ENCODE measurements around the gene SLC39A9.

The SLC39A9 gene

DNA sequence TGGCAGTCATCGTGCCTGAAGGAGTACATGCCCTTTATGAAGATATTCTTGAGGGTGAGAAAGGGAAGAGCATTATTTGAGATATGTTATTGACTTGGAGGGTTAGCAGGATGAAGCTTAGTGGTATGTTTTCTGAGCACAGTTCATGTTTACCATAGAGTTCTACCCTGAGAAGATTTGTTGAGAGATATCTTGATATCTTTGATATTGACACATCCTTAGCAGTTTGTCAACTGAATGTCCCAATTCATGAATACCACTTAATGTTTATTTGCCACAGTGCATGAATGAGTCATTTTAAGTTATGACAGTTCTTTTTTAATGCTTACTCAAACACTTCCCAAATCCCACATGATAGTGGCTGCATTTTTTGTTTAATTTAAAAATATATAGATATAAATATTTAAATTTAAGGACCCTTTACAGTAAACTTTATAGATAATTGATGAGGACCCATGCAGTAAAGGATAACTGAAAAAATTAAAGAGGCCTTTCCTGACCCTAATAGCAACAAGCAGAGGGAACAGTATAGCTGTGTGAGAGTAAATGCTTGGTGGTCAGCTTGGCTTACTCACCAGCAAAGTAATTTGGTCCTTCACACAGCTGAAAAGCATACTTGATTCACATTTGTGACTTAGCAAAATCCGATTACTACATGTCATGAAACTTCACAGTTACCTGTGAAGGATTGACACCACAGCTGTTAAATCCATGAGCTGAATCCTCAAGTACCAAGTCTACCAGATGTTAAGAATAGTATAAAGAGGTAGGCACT, 25.8 kb downstream of the SLC39A9 start:
- FAIRE-seq (no peak), DNase-seq (ENCODE audit: low spot score) (no peak)

DNA sequence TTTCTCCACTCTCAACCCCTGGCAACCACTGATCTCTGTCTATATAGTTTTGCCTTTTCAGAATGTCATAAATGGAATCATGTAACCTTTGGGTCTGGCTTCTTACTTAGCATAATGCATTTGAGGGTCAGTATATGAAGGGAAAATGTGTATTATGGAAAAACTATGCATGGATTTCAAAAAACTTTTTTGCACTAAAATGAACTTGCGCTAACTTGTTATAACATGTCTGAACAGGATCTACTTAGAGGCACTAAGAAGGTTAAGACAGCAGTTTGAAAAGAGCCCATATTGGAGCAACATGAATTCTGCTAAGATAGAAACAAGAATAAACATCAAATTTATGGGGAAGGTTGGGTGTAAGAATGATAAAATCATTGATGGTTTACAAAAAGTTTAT, 29.1 kb downstream of the SLC39A9 start:
- DNase-seq (ENCODE audit: low spot score) (no peak), FAIRE-seq (no peak)

DNA sequence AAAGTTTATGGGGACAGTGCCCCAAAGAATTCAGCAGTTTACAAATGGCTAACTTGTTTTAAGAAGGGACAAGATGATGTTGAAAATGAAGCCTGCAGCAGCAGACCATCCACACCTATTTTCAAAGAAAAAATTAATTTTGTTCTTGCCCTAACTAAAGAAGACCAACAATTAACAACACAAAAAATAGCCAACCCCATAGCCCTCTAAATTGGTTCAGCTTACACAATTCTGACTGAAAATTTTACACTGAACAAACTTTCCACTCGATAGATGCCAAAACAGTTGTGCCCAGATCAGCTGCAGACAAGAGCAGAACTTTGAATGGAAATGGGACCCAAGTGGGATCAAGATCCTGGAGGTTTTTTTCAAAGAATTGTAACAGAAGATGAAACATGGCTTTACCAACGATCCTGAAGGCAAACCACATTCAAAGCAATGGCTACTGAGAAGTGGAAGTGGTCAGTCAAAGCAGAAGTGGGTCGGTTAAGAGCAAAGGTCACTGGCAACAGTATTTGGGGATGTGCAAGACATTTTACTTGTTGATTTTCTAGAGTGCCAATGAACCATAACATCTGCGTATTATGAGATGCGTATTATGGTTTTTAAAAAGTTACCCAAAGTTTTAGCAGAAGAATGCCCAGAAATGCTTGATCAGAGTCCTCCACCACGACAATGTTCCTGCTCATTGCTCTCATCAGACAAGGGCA, 30.0 kb downstream of the SLC39A9 start:
- FAIRE-seq = no peak
- no peak for DNase-seq (ENCODE audit: low spot score)

DNA sequence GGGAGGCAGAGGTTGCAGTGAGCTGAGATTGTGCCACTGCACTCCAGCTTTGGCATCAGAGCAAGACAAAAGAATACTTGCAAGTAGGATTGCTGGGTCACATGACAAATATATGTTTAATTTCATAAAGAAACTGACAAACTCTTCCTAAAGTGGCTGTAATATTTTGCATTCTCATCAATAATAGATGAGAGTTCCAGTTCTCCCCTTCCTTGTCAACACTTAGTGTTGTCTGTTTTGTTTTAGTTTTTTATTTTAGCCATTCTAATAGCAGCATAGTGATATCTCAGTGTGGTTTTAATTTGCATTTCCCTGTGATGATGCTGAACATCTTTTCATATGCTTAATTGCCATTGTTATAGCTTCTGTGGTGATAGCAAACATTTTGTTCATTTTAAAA, 31.2 kb downstream of the SLC39A9 start:
- DNase-seq (ENCODE audit: low spot score) (no peak), FAIRE-seq (no peak)

DNA sequence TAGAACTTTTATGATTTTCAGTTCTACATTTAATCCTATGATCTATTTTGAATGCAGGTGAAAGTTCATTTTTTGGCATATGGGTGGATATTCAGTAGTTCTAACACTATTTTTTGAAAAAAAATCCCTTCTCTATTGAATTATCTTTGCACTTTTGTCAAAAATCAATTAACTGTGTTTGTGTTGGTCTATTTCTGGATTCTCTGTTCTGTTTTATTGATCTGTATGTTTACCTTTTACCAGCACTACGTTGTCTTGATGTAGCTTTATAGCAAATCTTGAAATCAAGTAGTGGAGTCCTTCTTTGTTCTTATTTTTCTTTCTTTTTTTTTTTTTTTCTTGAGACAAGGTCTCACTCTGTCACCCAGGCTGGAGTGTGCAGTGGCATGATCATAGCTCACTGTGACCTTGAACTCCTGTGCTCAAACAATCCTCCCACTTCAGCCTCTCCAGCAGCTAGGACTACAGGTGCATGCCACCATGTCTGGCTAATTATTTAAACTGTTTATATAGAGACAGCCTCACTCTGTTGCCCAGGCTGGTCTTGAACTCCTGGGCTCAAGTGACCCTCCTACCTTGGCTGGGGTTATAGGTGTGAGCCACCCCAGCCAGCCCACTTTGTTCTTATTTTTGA, 31.9 kb downstream of the SLC39A9 start:
- no peak for DNase-seq (ENCODE audit: low spot score)
- no peak for FAIRE-seq

DNA sequence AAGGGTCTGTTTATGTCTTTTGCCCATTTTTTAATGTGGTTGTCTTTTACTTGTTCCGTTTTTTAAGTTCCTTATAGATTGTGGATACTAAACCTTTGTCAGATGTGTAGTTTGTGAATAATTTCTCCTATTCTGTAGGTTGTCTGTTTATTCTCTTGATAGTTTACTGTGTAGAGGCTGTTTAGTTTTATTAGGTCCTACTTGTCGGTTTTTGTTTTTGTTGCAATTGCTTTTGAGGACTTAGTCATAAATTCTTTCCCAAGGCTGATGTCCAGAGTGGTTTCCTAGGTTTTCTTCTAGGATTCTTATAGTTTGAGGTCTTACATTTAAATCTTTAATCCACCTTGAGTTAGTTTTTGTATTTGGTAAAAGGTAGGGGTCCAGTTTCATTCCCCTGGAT, 33.9 kb downstream of the SLC39A9 start:
- no peak for FAIRE-seq
- no peak for DNase-seq (ENCODE audit: low spot score)

DNA sequence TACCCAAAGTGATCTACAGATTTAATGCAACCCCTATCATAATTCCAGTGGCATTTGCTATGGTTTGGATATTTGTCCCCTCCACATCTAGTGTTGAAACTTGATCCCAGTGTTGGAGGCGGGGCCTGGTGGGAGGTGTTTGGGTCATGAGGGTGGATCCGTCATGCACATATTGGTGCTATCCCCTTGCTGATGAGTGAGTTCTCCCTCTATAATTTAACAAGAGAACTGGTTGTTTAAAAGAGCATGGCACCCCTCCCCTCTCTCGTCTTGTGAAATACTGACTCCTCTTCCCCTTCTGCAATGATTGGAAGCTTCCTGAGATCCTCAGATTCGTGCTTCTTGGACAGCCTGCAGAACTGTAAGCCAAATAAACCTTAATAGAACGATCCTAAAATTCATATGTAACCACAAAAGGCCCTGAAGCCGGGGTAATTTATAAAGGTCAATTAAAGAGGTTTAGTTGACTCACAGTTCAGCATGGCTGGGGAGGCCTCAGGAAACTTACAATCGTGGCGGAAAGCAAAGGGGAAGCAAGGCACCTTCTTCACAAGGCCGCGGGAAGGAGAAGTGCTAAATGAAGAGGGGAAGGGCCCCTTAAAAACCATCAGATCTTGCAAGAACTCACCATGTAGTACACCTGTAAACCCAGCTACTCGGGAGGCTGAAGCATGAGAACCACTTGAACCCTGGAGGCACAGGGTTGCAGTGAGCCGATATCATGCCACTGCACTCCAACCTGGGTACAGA, 41.2 kb downstream of the SLC39A9 start:
- DNase-seq (ENCODE audit: low spot score) (no peak), FAIRE-seq (no peak)

DNA sequence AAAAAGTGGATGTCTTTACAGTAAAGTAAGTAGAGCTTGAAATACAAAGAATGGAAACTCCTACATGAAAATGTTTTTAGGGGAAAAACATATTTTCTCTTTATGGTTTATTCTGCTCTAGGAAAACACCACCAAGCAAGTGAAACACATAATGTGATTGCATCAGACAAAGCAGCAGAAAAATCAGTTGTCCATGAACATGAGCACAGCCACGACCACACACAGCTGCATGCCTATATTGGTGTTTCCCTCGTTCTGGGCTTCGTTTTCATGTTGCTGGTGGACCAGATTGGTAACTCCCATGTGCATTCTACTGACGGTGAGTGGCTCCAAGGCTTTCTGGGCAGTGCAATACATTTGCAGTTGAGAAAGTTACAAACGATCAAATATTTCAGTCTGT, 43.5 kb downstream of the SLC39A9 start:
- DNase-seq (ENCODE audit: low spot score) (no peak), FAIRE-seq (no peak)

DNA sequence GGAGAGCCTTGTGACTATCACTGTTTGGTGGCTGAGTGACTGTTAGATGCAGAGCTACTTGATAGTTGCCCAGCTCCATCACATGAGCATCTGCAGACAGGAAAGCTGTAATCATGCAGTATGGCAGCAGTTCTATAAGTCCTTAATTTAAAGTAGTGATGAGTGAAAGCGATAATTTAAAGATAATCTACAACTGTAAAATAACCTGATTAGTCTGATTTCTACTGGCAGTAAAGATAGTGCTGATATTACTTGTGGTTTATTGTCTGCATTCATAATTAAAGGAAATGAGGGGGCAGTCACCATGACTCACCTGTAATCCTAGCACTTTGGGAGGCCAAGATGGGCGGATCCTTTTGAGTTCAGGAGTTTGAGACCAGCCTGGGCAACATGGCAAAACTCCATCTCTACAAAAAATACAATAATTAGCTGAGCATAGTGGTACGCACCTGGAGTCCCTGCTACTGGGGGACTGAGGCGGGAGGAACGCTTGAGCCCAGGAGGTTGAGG, 44.9 kb downstream of the SLC39A9 start:
- DNase-seq (ENCODE audit: low spot score) (no peak), FAIRE-seq (no peak)

DNA sequence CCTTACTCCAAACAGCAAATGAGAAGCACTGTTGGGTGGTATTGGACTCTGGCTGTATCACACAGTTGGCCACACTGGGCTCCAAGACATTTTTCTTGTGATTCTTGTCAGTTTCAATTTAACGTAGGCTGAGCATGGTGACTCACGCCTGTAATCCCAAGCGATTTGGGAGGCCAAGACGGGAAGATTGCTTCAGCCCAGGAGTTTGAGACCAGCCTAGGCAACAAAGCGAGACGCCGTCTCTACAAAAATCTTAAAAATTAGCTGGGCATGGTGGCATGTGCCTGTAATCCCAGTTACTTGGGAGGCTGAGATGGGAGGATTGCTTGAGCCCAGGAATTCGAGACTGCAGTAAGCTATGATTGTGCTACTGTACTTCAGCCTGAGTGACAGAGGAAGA, 50.7 kb downstream of the SLC39A9 start:
- FAIRE-seq (no peak), DNase-seq (ENCODE audit: low spot score) (no peak)

DNA sequence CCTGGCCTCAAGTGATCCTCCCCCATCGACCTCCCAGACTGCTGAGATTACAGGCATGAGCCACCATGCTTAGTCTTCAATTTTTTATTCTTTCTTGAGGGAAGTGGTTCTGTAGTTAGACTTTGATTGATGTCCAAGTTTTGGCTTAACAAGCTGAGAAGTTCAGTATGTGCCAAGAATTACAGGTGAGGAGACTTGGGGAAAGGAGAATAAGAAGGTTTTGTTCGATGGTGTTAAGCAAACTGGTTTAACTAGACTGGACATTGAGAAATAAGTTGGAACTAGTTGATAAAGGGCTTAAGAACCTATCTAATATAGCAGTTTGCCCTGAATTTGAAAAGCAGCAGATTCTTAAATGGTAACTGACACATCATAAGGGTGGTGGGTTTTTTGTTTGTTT, 53.4 kb downstream of the SLC39A9 start:
- no peak for FAIRE-seq

DNA sequence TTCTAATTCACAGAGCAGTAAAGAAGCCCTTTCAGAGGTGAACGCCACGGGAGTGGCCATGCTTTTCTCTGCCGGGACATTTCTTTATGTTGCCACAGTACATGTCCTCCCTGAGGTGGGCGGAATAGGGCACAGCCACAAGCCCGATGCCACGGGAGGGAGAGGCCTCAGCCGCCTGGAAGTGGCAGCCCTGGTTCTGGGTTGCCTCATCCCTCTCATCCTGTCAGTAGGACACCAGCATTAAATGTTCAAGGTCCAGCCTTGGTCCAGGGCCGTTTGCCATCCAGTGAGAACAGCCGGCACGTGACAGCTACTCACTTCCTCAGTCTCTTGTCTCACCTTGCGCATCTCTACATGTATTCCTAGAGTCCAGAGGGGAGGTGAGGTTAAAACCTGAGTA, 59.9 kb downstream of the SLC39A9 start:
- no peak for FAIRE-seq
- no peak for DNase-seq (ENCODE audit: low spot score)

More for the DNA sequence above, 53.4 kb downstream of the SLC39A9 start:
- no peak for DNase-seq (ENCODE audit: low spot score)

DNA sequence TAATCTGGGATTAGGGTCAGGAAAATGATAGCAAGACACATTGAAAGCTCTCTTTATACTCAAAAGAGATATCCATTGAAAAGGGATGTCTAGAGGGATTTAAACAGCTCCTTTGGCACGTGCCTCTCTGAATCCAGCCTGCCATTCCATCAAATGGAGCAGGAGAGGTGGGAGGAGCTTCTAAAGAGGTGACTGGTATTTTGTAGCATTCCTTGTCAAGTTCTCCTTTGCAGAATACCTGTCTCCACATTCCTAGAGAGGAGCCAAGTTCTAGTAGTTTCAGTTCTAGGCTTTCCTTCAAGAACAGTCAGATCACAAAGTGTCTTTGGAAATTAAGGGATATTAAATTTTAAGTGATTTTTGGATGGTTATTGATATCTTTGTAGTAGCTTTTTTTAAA, 60.6 kb downstream of the SLC39A9 start:
- FAIRE-seq = no peak
- DNase-seq (ENCODE audit: low spot score) = no peak

DNA sequence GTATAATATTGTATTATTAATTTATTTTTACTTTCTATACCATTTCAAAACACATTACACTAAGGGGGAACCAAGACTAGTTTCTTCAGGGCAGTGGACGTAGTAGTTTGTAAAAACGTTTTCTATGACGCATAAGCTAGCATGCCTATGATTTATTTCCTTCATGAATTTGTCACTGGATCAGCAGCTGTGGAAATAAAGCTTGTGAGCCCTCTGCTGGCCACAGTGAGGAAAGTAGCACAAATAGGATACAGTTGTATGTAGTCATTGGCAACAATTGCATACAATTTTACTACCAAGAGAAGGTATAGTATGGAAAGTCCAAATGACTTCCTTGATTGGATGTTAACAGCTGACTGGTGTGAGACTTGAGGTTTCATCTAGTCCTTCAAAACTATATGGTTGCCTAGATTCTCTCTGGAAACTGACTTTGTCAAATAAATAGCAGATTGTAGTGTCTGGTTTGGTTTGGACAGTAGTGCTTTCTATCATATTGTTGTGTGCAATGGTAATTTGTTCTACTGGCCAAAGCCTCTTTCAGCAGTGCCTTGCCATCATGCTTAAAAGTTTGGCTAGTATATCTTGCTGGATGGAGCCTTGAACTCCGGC, 61.7 kb downstream of the SLC39A9 start:
- DNase-seq (ENCODE audit: low spot score) (peak; percentile 67), FAIRE-seq (no peak)

DNA sequence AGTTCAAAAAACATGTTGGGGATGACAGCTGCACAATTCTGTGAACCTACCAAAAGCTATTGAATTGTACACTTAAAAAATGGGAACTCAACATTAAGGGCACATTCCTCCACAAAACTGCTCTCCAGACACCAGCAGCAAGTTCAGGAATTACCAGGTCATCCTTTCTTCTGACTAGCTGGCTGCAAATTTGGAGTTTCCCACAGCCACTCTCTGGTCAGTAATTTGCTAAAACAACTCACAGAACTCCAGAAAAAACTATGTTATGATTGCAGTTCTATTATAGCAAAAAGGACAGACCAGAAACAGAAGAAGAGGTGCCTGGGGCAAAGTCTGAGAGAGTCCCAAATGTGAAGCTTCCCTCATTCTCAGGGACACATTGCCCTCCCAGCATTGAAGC, 65.9 kb downstream of the SLC39A9 start:
- DNase-seq (ENCODE audit: low spot score) = no peak
- FAIRE-seq = no peak

DNA sequence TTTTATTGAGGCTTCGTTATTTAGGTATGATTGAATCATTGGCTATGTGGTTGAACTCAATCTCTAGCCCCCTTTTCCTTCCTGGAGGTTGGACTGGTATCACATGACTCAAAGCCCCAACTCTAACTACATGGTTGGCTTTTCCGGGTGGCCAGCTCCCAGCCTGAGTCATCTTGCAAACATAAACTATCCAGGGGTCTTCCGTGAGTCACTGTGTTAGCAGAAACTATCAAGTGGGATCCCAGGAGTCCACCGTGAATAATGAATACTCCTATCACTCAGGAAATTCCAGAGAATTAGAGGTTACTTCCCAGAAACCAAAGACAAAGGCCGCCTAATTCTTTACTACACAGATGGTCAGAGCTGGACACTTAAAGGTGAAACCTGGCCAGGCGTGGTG, 66.3 kb downstream of the SLC39A9 start:
- FAIRE-seq = peak; percentile 90
- DNase-seq (ENCODE audit: low spot score) = peak; percentile 88

DNA sequence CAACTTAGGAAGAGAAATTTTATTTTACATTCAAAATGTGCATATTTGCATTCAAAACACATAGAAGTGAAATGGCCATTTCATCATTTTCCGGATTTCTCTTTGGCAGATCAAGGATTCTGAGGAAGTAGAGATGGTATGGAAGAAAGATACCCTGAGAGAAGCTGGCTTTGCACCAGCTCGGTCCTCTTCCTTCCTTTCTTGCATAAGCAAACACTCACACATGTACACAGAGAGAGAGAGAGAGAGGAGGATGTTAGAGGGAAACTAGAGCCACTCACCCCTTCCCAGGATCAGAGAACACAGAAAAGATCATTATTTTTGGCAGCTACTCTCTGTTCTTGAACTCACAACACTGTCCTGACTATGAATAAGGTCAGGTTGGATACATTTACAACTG, 70.5 kb downstream of the SLC39A9 start:
- FAIRE-seq (no peak), DNase-seq (ENCODE audit: low spot score) (no peak)

DNA sequence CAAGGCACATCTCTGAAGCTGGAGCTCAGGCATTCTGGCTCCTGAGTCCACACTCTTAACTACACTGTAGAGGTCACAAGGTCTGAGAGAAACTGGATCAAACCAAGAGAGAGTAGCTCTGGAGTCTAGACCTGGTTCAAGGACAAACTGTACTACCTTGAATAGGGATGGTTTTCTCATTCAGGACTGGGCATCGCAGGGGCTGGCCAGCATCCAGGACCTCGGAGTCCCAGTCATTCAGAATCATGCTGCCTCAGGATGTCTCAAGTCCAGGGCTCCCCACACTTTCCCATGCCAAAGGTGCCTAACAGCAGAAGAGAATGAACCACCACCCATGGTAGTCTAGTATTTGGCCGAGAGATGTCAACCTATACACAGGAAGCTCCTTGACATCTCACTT, 72.9 kb downstream of the SLC39A9 start:
- FAIRE-seq (no peak), DNase-seq (ENCODE audit: low spot score) (no peak)

DNA sequence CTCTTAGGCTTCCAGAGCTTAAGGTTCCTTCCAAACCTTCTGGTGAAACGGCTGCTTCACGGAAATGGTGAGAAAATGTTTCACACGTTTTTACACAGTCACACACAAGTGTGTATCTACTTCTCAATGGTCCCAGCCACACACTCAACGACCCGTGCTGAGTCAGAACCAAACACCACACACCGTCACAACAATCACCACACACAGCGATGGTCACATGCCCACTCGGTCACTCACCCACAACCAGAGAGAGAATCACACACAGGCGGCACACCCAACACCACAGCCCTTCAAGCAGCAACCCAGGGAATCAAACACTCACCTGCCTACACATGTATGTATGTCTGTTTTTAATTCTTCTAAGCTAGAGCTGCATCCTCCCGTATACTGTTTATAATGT, 73.4 kb downstream of the SLC39A9 start:
- no peak for FAIRE-seq

DNA sequence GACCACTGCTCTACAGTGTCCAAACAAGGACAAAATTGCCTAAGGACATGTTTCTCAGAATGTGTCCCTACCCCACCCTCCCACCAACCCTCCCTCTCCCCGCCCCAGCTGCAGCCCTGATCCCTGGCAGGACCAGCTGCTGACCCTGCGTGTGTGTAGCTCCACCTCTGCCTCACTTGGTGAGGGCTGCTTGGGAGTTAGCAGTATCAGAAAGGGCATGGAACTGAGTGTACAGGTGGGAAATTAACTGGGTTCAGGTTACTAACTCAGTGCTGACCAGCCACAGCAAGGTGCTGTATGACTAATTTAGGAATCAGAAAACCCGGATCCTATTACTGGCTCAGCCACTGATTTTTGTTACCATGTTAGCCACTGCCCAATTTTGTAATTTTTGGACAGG, 74.8 kb downstream of the SLC39A9 start:
- FAIRE-seq = no peak
- no peak for DNase-seq (ENCODE audit: low spot score)

More for the DNA sequence above, 73.4 kb downstream of the SLC39A9 start:
- no peak for DNase-seq (ENCODE audit: low spot score)

DNA sequence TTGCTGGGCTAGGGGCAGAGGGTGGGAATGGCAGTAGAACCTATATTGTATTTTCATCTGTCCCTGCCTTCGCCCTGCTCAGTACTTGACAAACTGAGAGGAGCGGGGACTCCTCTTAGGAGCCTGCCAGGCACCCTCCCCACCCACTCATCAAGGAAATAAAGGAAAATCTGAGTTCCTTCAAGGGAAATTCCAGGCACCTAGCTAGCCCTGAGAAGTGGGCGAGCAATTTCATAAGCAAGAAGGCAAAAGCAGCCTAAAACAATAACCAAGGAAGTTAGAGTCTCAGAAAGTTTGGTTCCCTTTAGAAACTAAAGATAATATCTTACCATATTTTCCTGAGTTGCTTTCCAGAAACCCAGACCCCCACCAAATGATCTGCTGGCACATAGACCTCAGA, 75.5 kb downstream of the SLC39A9 start:
- no peak for FAIRE-seq
- DNase-seq (ENCODE audit: low spot score) = no peak

Data from RCC 7860 (cell line).